HepG2 (cell line): ENCODE data around the gene ITPR1. TPM values are rescaled to one million over a fixed set of nuclear protein-coding genes. Genes with fewer than 3 reads are reported as not detected.

Experiments
- BCLAF1 ChIP-seq: fragments of 450-650 bp; IDR thresholded peaks from 2 replicates; pipeline ENCODE4 v1.6.1; 2017; ENCODE audit warnings: mild to moderate bottlenecking
- CHD4 ChIP-seq: fragments of 200-600 bp; sonication (generic); IDR thresholded peaks from 2 replicates; pipeline ENCODE4 v1.7.0; 2017; ENCODE audit warnings: mild to moderate bottlenecking, low read length, borderline replicate concordance
- HIVEP1 ChIP-seq: sonication (generic); formaldehyde crosslinking; IDR thresholded peaks from 2 replicates; pipeline ENCODE4 v1.4.0; 2020; ENCODE audit warnings: mild to moderate bottlenecking, missing genetic modification reagents
- PTBP1 ChIP-seq: fragments of 200-400 bp; formaldehyde crosslinking; IDR thresholded peaks from 2 replicates; pipeline ENCODE4 v1.6.1; 2018; ENCODE audit warnings: low read length, low read depth; ENCODE audit not compliant: poor library complexity, severe bottlenecking
- TBP ChIP-seq: sonication (generic); formaldehyde crosslinking; IDR thresholded peaks from 2 replicates; pipeline ENCODE4 v1.5.0; 2020; ENCODE audit warnings: missing genetic modification reagents
- TFDP2 ChIP-seq: sonication (generic); formaldehyde crosslinking; IDR thresholded peaks from 2 replicates; pipeline ENCODE4 v1.4.0; 2020; ENCODE audit warnings: missing genetic modification reagents
- THYN1 ChIP-seq: sonication (generic); formaldehyde crosslinking; IDR thresholded peaks from 2 replicates; pipeline ENCODE4 v1.8.1; 2023; ENCODE audit warnings: low read depth, mild to moderate bottlenecking, moderate library complexity, missing genetic modification reagents, borderline replicate concordance
- ZNF235 ChIP-seq: sonication (generic); formaldehyde crosslinking; IDR thresholded peaks from 2 replicates; pipeline ENCODE4 v1.8.1; 2023; ENCODE audit warnings: mild to moderate bottlenecking, missing genetic modification reagents, borderline replicate concordance
- ZNF562 ChIP-seq: sonication (generic); formaldehyde crosslinking; IDR thresholded peaks from 2 replicates; pipeline ENCODE4 v1.8.0; 2022; ENCODE audit warnings: missing genetic modification reagents, borderline replicate concordance
- ZNF792 ChIP-seq: IDR thresholded peaks from 2 replicates; pipeline ENCODE4 v1.6.1; 2016
- polyA plus RNA-seq, 8 experiments: library from polyadenylated mRNA; depleted of rRNA in 3 of 8; stranded (reverse) in 7 of 8; unstranded in 1 of 8; fragments of >200 nt; fragmentation: Illumina TruSeq in 4 of 8; extraction: Trizol in 4 of 8; gene quantifications; 2 replicates each; pipeline versions ENCODE4 v1.2.1 to v1.2.3, GENCODE V29; 2011 to 2016; ENCODE audit warnings: low read depth in 4 of 8, missing spikeins in 1 of 8, mixed read lengths in 1 of 8; ENCODE audit not compliant: insufficient read depth in 1 of 8
- total RNA-seq, 5 experiments: library from RNA; depleted of rRNA; stranded (reverse); fragments of >200 nt; fragmentation: Illumina TruSeq; extraction: Trizol; gene quantifications; 2 replicates each; pipeline ENCODE4 v1.2.3, GENCODE V29; 2016; ENCODE audit warnings: low read depth in 1 of 5

Gene ITPR1
- total and polyA plus RNA-seq, 2 of the 13 experiments (the other 11 are each of a cell fraction or from before 2014, with no cell fraction given): 10.0 to 11.4 TPM

GRCh38 chr3:4887177-4887576, 394.0 kb downstream of the ITPR1 start (continued):
- TF ChIP-seq BCLAF1 (no peak), HIVEP1 (CRISPR knock-in tag) (no peak), THYN1 (CRISPR knock-in tag) (no peak), ZNF562 (no peak), TFDP2 (CRISPR knock-in tag) (no peak), TBP (no peak), ZNF792 (CRISPR knock-in tag) (no peak), CHD4 (no peak), ZNF235 (CRISPR knock-in tag) (no peak), PTBP1 (no peak)
